Renal cortex interstitium (tissue), 11 donors: Measurements from ENCODE around the gene STT3B. TPM values are rescaled to one million over a fixed set of nuclear protein-coding genes. Genes with fewer than 3 reads are reported as not detected.

Experiments
- DNase-seq, 11 donors: peaks; one replicate each; pipeline ENCODE4 v3.0.0-alpha.2; 2013; ENCODE audit warnings: low read depth in 9 of 11, low spot score in 4 of 11; ENCODE audit errors: extremely low read depth in 1 of 11
- polyA plus RNA-seq, 3 donors: library from polyadenylated mRNA; unstranded; fragments of 120-200 nt; gene quantifications; one replicate each; pipeline ENCODE4 v1.2.1, GENCODE V29; 2013; ENCODE audit not compliant: insufficient read length in 3 of 3

STT3B gene
- polyA plus RNA-seq, 3 donors = 190 to 193 (median 191) TPM

DNA sequence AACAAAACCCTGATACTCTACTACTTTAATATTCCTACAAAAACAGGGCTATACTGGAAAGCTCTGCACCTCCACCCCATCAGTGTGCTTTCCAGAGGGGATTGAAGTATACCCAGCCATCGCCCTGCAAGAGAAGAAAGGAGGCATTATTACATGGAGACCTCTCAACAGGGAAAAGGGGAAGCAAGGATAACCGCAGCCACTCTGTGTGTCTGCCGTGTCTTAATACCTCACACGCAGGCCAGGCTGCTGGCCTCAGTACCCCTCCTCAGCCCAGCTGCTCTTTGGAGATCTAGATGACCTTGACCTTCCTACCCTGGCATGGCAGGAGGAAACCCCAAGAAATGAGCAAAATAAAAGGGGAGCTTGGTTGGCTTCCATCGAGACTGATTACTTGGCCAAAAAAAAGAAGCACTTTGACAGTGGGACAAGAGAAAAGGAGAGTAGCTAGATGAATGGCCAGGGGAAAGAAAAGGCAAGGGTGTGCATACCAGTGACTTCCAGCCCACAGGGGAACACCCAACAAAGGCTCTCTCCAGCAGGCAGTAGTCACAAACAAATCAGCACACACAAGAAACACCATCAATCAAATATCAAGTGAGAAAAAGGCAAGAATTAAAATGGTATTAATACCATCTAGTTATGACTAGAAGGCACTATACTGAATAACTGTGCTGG, 129.4 kb downstream of the STT3B start:
- no peak for DNase-seq

DNA sequence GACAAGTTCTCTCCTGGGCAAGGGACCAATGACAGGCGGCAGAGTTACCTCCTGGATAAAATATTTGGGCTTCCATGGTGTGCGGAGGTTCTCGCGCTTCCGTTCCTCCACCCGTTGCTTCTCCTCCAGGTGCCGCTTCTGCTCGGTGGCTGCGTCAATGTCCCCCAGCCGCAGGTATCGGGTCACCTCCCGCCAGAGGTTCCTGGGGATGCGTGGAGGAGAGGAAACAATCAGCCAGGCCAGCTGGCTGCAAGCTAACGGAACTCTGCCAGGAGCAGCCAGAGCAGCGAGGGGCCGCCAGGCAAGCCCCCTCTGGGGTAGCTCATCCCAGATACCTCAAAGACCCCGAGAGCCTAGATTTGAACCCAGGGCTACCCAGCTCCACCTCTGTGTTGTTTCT, 131.3 kb downstream of the STT3B start:
- DNase-seq = no peak

DNA sequence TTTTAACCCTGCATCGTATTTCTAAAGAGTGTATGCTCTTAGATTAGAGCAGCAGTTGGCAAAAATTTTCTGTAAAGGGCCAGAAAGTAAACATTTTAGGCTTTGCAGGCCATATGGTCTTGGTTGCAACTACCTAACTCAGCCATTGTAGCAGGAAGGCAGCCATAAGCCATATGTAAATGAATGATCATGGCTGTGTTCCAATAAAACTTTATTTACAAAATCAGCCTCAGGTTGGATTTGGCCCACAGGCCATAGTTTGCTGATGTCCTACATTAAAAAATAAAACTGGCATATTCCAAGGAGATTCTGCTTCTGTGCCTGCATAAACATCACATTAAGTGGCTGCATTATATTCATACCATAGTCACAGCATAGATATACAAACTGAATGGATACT, 134.9 kb downstream of the STT3B start:
- no peak for DNase-seq

DNA sequence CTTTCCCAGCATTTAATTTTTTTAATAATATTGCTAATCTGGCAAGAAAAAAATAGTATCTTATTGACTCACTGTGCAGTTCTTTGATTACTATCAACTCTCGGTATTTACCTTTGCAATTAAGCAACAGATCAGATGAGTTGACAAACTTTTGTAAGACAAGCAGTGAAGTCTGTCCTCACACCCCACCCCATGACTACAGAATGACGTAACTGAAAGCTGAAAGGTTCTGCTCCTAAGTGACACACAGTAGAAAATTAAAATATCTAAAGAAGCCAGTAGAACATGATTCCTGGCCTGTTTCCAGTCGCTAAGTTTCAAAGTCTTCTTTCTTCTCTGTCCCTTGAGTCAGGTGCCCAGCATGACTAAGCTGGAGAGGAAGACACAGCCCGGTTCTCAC, 135.5 kb downstream of the STT3B start:
- DNase-seq = no peak

- no peak for DNase-seq
These were observed 137.4 kb downstream of the STT3B start for GRCh38 chr3:31670136-31670535.

DNA sequence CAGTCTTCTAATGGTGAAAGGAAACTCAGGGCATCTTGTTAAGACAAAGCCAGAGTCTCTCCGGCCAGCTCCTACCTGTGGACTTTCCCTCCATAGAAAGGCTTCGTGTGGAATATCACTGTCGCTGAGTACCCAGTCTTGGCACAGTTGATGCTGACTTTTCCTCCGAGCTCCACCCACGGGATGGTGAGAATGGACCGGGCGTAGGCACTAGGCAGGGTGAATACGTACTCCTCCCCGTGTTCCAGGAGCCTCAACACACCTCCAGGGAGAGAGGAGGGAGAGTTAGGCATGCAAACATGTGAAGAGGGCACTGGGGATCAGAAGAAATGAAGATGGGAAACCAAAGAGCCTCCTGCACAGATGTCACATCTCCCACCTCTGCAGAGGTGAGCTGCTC, 138.0 kb downstream of the STT3B start:
- no peak for DNase-seq

DNA sequence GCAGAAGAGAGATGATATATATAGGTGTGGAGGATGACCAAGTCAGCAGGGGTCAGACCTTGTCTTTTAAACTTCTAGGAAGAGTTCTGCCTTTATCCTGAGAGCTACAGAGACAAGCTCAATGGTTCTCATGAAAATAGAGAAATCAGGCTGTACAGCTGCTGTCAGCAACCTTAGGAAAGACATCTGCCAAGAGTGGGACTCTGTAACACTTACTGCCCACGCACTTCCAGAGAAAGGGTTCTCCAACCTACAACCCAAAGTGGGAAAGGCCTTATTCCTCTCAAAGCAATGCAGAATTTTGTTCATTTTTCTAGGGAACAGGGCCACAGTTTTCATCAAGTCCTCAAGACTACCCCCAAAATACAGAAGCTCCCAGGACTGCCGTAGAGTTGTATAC, 138.7 kb downstream of the STT3B start:
- DNase-seq = no peak

DNA sequence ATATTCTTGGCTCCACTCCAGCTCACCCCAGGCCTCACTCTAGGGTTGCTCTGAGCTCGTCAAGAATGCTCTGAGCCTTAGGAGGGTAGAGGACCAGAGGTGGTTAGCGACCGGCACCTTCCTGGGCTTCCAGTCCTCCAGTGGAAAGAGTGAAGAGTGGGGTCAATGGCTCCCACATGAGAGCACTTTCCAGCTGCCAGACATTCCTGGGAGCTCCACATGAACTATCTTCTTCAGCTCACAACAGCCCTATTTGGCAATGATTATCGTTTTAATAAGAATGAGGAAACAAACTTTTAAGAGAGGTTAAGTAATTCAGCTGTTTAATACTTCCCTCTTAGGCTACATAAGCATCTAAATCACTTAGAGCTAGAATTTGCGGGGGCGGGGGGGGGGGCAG, 139.3 kb downstream of the STT3B start:
- peak in 3 of 11 donors; percentile 23 to 38 (median 31) for DNase-seq

DNA sequence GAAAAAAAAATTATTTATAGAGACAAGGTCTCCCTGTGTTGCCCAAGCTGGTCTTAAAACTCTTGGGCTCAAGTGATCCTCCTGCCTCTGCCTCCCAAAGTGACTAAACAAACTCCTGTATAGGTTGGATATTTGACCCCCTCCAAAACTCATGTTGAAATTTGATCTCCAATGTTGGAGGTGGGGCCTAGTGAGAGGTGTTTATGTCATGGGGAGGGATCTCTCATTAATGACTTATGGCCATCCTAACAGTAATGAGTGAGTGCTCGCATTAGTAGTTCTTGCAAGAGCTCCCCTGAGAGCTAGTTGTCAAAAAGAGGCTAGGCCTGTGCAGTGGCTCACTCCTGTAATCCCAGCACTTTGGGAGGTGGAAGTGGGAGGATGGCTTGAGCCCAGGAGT, 141.2 kb downstream of the STT3B start:
- no peak for DNase-seq

- DNase-seq = no peak
These were observed 143.8 kb downstream of the STT3B start for GRCh38 chr3:31676556-31676955.

DNA sequence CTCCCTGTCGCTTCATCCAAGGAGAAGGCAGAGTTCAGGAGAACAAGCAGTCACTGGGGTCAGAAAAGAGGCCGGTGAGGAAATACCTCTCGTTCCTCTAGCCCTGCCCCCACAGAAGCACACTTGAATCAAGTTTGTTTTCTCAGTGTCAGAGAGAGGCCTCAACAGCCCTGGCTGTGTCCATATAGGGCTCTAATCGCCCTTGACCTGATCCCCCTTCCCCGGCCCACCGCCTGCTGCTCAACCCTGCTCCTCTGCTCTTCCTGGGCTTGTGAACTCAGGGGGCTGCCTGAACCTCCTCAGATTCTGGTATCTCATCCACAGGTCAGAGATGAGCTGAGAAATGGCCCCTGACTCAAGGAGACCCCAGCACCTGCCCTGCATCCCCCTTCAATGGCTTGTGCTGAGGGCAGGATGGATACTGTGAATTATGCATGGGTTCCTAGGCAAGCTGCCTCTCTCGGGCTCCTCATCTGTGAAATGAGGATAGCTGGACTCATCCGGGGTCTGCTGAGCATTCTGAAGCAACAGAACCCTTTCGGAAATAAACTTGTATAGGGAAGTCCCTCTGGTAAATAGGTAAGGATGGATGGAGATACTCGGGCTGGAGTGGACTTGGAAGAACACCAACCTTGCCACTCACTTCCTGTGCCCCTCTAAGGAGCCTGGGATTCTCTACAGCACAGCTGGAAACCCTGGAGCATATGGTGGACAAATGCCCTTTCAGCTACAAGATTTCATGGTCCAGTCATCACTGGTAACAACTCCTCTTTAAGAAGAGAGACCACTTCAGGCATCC, 147.5 kb downstream of the STT3B start:
- DNase-seq = no peak
